ENCODE data around the gene RPRM. TPM values are rescaled to one million over a fixed set of nuclear protein-coding genes. Genes with fewer than 3 reads are reported as not detected.

The RPRM gene
- total RNA-seq, 2 experiments from 2014 or later: 0.20 to 0.23 TPM

GRCh38 chr2:153474876-153475435 is 3.6 kb downstream of the RPRM start:
- Mint-ChIP-seq H3K4me1 (ENCODE audit: low read depth) (peaks cover 19% of the 10 kb centered on the region), H3K9me3 (no peaks in the 10 kb centered on the region), H3K36me3 (ENCODE audit: low read depth) (no peaks in the 10 kb centered on the region), H3K4me3 (no peak overlapping the region), H3K27ac (no peak overlapping the region), H3K27me3 (peaks cover 54% of the 10 kb centered on the region)
- POLR2A ChIA-PET: no interaction called here
- no peak for ATAC-seq
- CTCF ChIA-PET: no interaction called here
- TF ChIP-seq CTCF (IDR thresholded peaks at IDR 0.05): no peak
- intact Hi-C loops (cut with micrococcal nuclease): no loop called here
- no peak for DNase-seq

GRCh38 chr2:153474407-153474806 is 4.2 kb downstream of the RPRM start:
- Mint-ChIP-seq H3K4me3 (no peak overlapping the region), H3K36me3 (ENCODE audit: low read depth) (no peaks in the 10 kb centered on the region), H3K27me3 (peaks cover 49% of the 10 kb centered on the region), H3K9me3 (no peaks in the 10 kb centered on the region), H3K4me1 (ENCODE audit: low read depth) (peaks cover 19% of the 10 kb centered on the region), H3K27ac (no peak overlapping the region)
- POLR2A ChIA-PET: no interaction called here
- intact Hi-C loops (cut with micrococcal nuclease): no loop called here
- TF ChIP-seq CTCF (IDR thresholded peaks at IDR 0.05): no peak
- DNase-seq (no peak), ATAC-seq (no peak)
- CTCF ChIA-PET: no interaction called here

GRCh38 chr2:153470867-153471266 is 7.7 kb downstream of the RPRM start:
- H3K4me3 Mint-ChIP-seq: no peak overlapping the region
- H3K36me3 Mint-ChIP-seq (ENCODE audit: low read depth): no peaks in the 10 kb centered on the region
- peaks cover 17% of the 10 kb centered on the region for H3K27me3 Mint-ChIP-seq
- ChIA-PET POLR2A (interaction anchor here (0.6 kb wide), 1 partner anchor 573 kb away, joined by 3 read pairs; no protein-coding TSS in a partner anchor), CTCF (interaction anchor here (1.7 to 1.8 kb wide), 2 partner anchors 8 to 48 kb away, joined by 7 to 8 read pairs; partner anchors contain the start of gene RPRM)
- intact Hi-C loops (cut with micrococcal nuclease): no loop called here
- ATAC-seq (no peak), DNase-seq (no peak)
- no peak for TF ChIP-seq CTCF (IDR thresholded peaks at IDR 0.05)
- no peaks in the 10 kb centered on the region for H3K4me1 Mint-ChIP-seq (ENCODE audit: low read depth)
- H3K27ac Mint-ChIP-seq: no peak overlapping the region
- no peaks in the 10 kb centered on the region for H3K9me3 Mint-ChIP-seq

- ChIA-PET POLR2A (no interaction called here), CTCF (no interaction called here)
- no peaks in the 10 kb centered on the region for H3K4me1 Mint-ChIP-seq (ENCODE audit: low read depth)
- no peak for TF ChIP-seq CTCF (IDR thresholded peaks at IDR 0.05)
- no peak for DNase-seq
- H3K9me3 Mint-ChIP-seq: no peaks in the 10 kb centered on the region
- no peak overlapping the region for H3K4me3 Mint-ChIP-seq
- no peak overlapping the region for H3K27ac Mint-ChIP-seq
- intact Hi-C loops (cut with micrococcal nuclease): no loop called here
- H3K36me3 Mint-ChIP-seq (ENCODE audit: low read depth): no peaks in the 10 kb centered on the region
- ATAC-seq: no peak
- peaks cover 12% of the 10 kb centered on the region for H3K27me3 Mint-ChIP-seq
Observed at GRCh38 chr2:153464395-153464794, 14.2 kb downstream of the RPRM start.

- ChIA-PET POLR2A (no interaction called here), CTCF (no interaction called here)
- Mint-ChIP-seq H3K36me3 (ENCODE audit: low read depth) (no peaks in the 10 kb centered on the region), H3K4me3 (no peak overlapping the region), H3K27ac (no peak overlapping the region), H3K9me3 (no peaks in the 10 kb centered on the region), H3K4me1 (ENCODE audit: low read depth) (no peaks in the 10 kb centered on the region), H3K27me3 (peaks cover 15% of the 10 kb centered on the region)
- ATAC-seq: no peak
- intact Hi-C loops (cut with micrococcal nuclease): no loop called here
- no peak for DNase-seq
- no peak for TF ChIP-seq CTCF (IDR thresholded peaks at IDR 0.05)
Observed at GRCh38 chr2:153462338-153462859, 16.2 kb downstream of the RPRM start.
